HUES64 (cell line): Measurements from ENCODE around the gene ARRDC2. TPM values are rescaled to one million over a fixed set of nuclear protein-coding genes. Genes with fewer than 3 reads are reported as not detected.
A peak's percentile ranks its signal among the peaks of the same experiment; 100 is the strongest.

ENCODE experiments used
- H3K27ac ChIP-seq: 2 replicates; pipeline ENCODE4 v1.7.0; 2013; ENCODE audit warnings: low read depth, low read length, inconsistent platforms
- H3K27me3 ChIP-seq: 2 replicates; pipeline ENCODE4 v1.6.1; 2013; ENCODE audit warnings: mild to moderate bottlenecking, low read length; ENCODE audit not compliant: insufficient read depth
- H3K36me3 ChIP-seq: 2 replicates; pipeline ENCODE4 v1.6.1; 2013; ENCODE audit warnings: mild to moderate bottlenecking, low read length; ENCODE audit not compliant: insufficient read depth
- H3K4me1 ChIP-seq: 2 replicates; pipeline ENCODE4 v1.6.1; 2013; ENCODE audit warnings: mild to moderate bottlenecking, low read length, moderate library complexity; ENCODE audit not compliant: insufficient read depth
- H3K4me3 ChIP-seq: 2 replicates; pipeline ENCODE4 v1.5.1; 2013; ENCODE audit warnings: mild to moderate bottlenecking, low read length, moderate library complexity
- H3K9ac ChIP-seq: 2 replicates; pipeline ENCODE4 v1.6.1; 2013; ENCODE audit warnings: mild to moderate bottlenecking, low read depth, low read length
- H3K9me3 ChIP-seq: 2 replicates; pipeline ENCODE4 v1.6.1; 2013; ENCODE audit warnings: low read depth, low read length; ENCODE audit not compliant: insufficient read depth
- WGBS: fragments of 150-250, 120-280 bp; methylation state at CpG from one replicate; pipeline ENCODE4 v1.1.7; 2013; ENCODE audit warnings: missing lambda C conversion rate; 5-methylcytosine and 5-hydroxymethylcytosine counted together
- polyA plus RNA-seq, 2 experiments: library from polyadenylated mRNA; stranded (reverse); fragments of 50-300 nt; gene quantifications; one replicate each; pipeline ENCODE4 v1.2.3, GENCODE V29; 2013

Gene ARRDC2
- polyA plus RNA-seq (2013, experiment 1 of 2) = 2.0 TPM
- polyA plus RNA-seq (2013, experiment 2 of 2) = 3.6 TPM

DNA sequence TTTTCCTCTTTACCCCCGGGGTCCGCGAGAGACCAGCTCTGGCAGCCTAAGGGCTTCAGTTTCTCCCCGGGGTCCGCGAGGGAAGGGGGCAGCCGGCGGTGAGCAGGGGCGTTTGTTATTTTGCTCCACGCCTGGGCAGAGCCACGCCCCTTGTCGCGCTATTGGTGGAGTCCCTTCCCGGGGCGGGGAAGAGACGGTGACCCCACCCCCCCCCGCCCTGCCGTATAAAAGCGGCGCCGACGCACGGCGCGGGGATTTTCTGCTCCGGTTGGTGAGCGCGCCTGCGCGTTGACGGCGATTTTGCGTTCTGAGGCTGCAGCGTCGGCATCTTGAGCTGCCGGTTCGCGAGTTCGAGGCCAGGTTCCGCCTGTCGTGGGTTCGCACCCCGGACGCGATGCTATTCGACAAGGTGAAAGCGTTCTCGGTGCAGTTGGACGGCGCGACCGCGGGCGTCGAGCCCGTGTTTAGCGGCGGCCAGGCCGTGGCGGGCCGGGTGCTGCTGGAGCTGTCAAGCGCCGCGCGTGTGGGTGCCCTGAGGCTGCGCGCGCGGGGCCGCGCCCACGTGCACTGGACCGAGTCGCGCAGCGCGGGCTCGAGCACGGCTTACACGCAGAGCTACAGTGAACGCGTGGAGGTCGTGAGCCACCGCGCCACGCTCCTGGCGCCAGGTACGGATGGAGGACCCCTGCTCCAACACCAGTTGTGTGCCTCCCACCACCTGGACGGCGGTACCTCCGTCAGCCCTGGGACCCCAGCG is at the start of gene ARRDC2:
ARRDC2 (plus strand) TSS at position 254 of the 757 bp plus-strand sequence; CDS start at position 395, 141 bp downstream.
- Histone ChIP-seq H3K27me3 (no peaks in the 10 kb centered on the region), H3K9me3 (no peaks in the 10 kb centered on the region), H3K36me3 (0 out of 2 replicates have a peak, but pooled peaks cover 10% of the 10 kb centered on the region), H3K9ac (no peak within 1 kb of the TSS), H3K27ac (no peak within 1 kb of the TSS), H3K4me1 (no peaks in the 10 kb centered on the region), H3K4me3 (peak within 1 kb of the TSS; percentile 60)
- WGBS = 38% methylated on average over 92 of the region's 92 CpGs

DNA sequence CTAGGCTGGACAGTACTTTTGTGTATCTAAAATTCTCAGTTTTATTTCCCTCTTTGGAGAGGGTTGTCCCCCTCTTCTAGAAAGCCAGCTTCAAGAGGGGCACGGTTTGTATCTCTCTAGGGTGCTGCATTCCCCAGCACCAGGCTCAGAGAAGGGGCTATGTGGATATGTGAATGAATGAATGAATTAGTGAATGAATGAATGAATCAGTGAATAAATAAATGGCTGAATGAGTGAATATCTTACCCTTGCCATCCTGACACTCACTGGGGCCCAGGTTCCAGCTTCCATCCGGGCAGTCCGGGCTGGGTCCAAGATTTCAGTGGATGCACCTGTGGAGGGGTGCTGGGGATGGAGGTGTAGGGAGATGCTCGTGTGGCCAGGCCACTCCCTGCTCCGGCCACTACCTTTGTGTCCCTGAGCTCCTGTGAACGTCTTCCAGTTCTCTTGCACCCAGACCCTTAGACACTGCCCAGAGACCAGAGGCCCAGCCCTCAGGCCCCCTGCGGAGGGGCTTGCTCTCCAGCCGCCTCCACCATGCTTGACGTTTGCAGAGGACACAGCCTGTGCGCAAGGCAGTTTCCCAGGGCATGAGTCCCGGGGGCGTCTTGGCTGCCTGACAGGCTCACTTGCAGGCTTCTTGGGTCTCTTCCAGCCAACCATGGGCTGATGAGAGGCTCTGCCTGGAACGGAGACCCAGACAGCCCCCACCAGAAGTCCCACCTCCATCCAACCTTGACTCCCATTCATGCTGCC is 43.9 kb upstream of the ARRDC2 start:
- Histone ChIP-seq H3K4me1 (peaks cover 10% of the 10 kb centered on the region; the same call in 1 of the 2 replicates), H3K36me3 (no peaks in the 10 kb centered on the region), H3K4me3 (no peak overlapping the region), H3K9ac (no peak overlapping the region), H3K9me3 (no peaks in the 10 kb centered on the region), H3K27ac (no peak overlapping the region), H3K27me3 (peaks cover 12% of the 10 kb centered on the region)
- WGBS = 86% methylated on average over 13 of the region's 13 CpGs

DNA sequence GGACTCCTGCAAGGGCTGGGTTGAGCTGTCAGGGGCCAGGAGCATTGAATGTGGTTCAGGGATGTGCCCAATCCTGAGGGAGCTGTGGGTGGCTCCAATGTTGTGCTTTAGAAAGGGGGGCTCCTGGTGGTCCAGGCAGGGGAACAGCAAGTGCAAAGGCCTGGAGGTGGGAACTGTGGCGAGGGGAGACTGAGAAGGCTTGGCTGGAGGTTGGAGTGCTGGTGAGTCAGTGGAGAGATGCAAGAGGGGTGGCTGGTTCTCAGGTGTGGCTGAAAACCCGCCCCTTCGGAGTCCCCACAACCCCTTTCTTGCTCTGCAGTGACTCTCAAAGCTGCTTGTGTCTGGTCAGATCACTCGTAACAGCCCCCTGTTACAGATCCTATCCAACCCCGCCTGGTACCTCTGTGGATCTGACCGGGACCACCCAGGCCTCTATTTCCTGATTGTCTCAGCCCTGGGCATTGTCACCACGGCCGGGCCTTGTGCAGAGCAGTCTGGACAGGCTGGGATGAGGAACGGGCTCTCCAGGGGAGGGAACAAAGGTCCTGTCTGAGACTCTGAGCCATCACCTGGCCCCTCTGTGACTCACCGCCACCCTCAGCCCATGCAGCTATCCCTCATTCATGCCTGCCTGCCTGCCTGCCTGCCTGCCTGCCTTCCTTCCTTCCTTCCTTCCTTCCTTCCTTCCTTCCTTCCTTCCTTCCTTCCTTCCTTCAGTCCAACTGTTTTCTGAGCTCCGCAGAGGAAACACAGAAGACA is 42.4 kb upstream of the ARRDC2 start:
- Histone ChIP-seq H3K27me3 (peaks cover 12% of the 10 kb centered on the region), H3K9me3 (no peaks in the 10 kb centered on the region), H3K9ac (no peak overlapping the region), H3K36me3 (no peaks in the 10 kb centered on the region), H3K4me3 (no peak overlapping the region), H3K27ac (no peak overlapping the region), H3K4me1 (peaks cover 10% of the 10 kb centered on the region; the same call in 1 of the 2 replicates)
- 76% methylated on average over 11 of the region's 11 CpGs for WGBS

DNA sequence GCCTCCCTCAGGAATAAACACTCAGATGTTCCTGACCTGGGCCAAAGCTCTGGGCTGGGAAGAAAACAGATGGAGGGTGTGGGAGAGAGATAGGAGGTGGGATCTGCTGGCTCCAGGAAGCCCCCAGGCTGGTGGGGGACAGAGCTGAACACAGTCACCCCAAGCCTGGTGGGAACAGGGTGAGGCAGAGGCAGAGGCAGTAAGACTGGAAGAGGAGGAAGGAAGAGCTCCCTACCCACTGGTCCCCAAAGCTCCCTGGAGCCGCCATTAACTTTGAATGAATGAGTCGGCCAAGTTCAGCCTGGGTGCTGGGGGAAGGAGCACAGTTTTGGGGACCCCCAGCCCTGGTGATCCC is 41.9 kb upstream of the ARRDC2 start:
- no peaks in the 10 kb centered on the region for H3K36me3 ChIP-seq
- peaks cover 12% of the 10 kb centered on the region for H3K27me3 ChIP-seq
- peak overlapping the region; percentile 26; the same call in 1 of the 2 replicates for H3K4me3 ChIP-seq
- H3K4me1 ChIP-seq = peaks cover 10% of the 10 kb centered on the region; the same call in 1 of the 2 replicates
- H3K9me3 ChIP-seq = no peaks in the 10 kb centered on the region
- 84% methylated on average over 2 of the region's 2 CpGs for WGBS
- H3K27ac ChIP-seq = no peak overlapping the region
- H3K9ac ChIP-seq = no peak overlapping the region

DNA sequence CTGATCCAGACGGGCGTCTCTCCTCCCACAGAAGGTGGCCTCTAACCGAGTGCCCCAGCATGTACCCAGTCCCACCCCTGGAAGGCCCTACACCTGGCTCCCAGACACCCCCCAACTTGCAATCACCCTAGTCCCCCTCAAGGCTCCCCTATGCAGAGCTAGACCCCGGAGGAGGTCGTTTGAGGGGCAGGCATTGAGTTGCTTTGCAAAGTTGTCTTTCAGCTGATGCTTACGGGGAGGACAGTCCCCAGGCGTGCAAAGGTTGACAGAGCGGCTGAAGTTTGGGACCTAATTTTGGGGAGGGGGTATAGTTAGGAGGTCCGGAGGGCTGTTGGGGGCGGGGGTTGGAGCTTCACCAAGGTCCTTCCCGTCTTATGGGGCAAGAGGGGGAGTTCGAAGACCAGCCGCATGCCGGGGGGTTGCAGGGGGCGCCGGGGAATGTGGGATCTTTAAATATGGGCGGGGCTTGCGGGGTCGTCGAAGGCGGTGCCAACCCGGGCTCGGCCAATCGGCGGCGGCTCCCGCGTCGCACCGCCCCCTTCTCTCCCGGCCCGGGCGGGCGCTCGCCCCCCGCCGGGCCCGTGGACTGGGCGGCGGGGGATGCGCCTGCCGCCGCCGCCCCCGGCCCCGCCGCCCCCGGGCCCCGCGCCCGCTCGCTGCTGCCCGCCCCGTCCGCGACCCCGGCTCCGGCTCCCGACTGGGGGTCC is 41.3 kb upstream of the ARRDC2 start, which contains the start of gene KCNN1:
KCNN1 (plus strand) TSS at position 558 of the 707 bp plus-strand sequence. CDS start 6,782 bp downstream, outside the sequence.
- WGBS = 5% methylated on average over 57 of the region's 59 CpGs
- Histone ChIP-seq H3K4me1 (peaks cover 10% of the 10 kb centered on the region; the same call in 1 of the 2 replicates), H3K4me3 (peak within 1 kb of the TSS; percentile 69)

DNA sequence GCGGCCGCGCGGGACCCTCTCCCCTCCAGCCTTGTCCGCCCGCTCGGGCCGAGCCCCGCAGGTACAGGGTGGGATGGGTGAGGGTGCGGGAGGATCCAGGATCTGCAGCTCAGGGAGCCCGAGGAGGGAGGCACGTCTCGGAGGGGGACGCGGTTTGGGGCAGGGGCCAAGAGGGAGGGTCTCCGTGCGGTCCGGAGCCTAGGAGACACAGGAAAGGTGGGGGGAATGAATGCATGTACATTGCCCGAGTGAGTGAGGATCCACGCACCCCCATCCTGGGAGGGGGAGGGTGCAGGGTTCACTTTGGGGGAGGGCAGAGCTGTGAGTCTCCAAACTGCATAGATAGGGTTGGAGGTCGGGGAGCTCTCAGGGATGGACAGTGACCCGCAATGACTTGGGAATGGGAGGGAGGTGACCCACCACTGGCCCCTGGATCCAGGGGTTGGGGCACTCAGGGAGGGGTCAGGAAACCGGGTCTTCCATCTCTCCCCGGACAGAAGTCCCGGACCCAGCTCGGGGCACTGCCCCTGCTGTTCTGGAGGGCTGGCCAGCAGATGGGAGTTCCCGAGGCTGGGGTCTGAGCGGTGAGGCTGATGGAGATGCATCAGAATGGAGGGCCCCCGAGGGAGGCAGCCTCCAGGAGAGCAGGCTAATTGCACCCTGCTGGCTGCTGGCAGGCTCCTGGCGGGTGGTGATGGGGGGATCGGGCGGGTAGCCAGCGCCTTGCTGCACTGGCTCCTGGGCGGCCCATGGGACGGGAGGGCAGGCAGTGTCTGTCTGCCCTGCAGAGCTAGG is 40.5 kb upstream of the ARRDC2 start:
- no peaks in the 10 kb centered on the region for H3K36me3 ChIP-seq

More for the DNA sequence above, 41.3 kb upstream of the ARRDC2 start, which contains the start of gene KCNN1:
- Histone ChIP-seq H3K9me3 (no peaks in the 10 kb centered on the region), H3K27me3 (peaks cover 12% of the 10 kb centered on the region), H3K9ac (no peak within 1 kb of the TSS; the same call in 1 of the 2 replicates), H3K36me3 (no peaks in the 10 kb centered on the region), H3K27ac (no peak within 1 kb of the TSS)

DNA sequence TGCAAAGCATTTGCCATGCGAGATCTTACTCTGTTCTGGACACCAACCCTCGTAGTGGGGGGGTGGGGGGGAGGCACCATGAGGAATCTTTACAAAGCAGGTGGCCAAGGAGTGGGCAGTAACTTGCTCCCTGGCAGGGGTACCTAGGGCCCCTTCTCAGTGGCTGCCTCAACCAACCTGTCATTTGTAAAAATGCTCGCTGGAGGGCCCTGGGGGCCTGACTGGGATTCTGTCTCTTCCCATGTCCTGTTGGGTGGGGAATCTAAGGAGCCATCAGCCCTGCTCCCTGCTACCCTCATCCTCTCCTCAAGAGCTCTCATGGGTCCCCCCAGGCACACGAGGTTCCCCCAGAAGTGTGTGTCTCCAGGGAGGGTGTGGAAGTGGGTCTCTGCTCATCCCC is 39.6 kb upstream of the ARRDC2 start:
- Histone ChIP-seq H3K27me3 (peaks cover 12% of the 10 kb centered on the region), H3K36me3 (no peaks in the 10 kb centered on the region), H3K27ac (no peak overlapping the region), H3K9ac (no peak overlapping the region), H3K9me3 (no peaks in the 10 kb centered on the region), H3K4me1 (peaks cover 10% of the 10 kb centered on the region; the same call in 1 of the 2 replicates), H3K4me3 (no peak overlapping the region)
- WGBS = 79% methylated on average over 3 of the region's 4 CpGs

More for the DNA sequence above, 40.5 kb upstream of the ARRDC2 start:
- peaks cover 10% of the 10 kb centered on the region; the same call in 1 of the 2 replicates for H3K4me1 ChIP-seq
- no peak overlapping the region for H3K27ac ChIP-seq
- H3K9me3 ChIP-seq = no peaks in the 10 kb centered on the region
- WGBS = 11% methylated on average over 35 of the region's 35 CpGs
- no peak overlapping the region; the same call in 1 of the 2 replicates for H3K9ac ChIP-seq
- peaks cover 12% of the 10 kb centered on the region for H3K27me3 ChIP-seq
- H3K4me3 ChIP-seq = peak overlapping the region; percentile 69

DNA sequence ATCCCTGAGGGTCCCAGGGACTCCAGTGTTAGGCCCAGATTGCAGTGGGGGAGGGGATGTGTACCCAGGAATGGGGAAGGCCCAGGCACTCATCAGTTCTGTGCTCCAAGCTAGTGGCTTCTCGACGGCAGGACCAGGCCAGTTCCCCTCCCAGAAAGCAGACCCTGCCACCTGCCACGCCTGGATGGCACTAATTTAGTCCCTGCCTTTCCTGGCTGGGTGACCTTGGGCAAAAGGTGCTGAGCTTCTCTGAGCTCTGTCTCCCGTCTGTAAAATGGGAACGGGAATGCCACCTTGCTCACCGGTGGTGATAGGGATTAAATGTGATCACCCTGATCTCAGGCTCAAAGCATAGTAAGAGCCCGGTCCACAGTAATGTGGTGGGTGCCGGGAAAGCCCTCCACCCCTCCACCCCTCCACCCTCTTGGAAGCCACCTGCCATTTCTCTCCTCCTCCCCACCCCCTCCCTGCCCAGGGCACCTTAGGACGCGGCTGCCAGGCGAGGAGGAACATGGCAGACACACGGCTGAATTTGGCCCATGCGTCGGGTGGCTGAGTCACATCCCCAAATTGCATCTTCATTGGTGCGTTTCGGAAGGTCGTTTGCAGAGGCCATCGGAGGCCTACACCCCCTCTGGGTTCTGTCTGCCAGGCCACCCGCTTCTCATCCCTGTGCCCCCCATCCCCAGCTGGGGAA is 38.7 kb upstream of the ARRDC2 start:
- Histone ChIP-seq H3K36me3 (no peaks in the 10 kb centered on the region; the same call in 1 of the 2 replicates), H3K9me3 (no peaks in the 10 kb centered on the region), H3K27ac (no peak overlapping the region), H3K27me3 (peaks cover 12% of the 10 kb centered on the region), H3K4me1 (peaks cover 10% of the 10 kb centered on the region; the same call in 1 of the 2 replicates), H3K4me3 (no peak overlapping the region), H3K9ac (no peak overlapping the region)
- WGBS = 88% methylated on average over 19 of the region's 19 CpGs

DNA sequence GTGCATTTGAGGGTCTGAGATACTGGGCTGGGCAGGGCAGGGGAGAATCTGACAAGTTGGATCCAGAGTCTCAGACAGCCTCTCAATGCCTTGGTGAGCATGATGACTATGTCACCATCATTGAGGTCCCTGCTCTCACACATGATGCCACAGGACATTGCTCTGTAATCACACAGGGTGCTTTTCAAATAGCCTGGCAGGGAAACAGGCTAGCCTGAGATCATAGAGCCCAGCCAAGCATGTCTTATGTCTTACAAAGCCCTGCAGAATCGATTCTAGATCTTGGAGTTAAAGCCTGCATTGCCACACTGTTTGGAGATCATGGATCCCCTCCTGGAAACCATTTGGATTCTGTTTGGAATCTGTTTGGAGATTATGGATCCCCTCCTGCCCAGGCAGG is 35.7 kb upstream of the ARRDC2 start:
- H3K27me3 ChIP-seq = peaks cover 5% of the 10 kb centered on the region
- H3K4me1 ChIP-seq = peaks cover 4% of the 10 kb centered on the region; the same call in 1 of the 2 replicates
- H3K9ac ChIP-seq = no peak overlapping the region
- H3K4me3 ChIP-seq = no peak overlapping the region
- WGBS = 81% methylated on average over 1 of the region's 1 CpG
- peaks cover 14% of the 10 kb centered on the region; the same call in 1 of the 2 replicates for H3K36me3 ChIP-seq
- no peaks in the 10 kb centered on the region for H3K9me3 ChIP-seq
- no peak overlapping the region for H3K27ac ChIP-seq
